ENCODE measurements around the gene VSIG8.

Gene VSIG8

DNA sequence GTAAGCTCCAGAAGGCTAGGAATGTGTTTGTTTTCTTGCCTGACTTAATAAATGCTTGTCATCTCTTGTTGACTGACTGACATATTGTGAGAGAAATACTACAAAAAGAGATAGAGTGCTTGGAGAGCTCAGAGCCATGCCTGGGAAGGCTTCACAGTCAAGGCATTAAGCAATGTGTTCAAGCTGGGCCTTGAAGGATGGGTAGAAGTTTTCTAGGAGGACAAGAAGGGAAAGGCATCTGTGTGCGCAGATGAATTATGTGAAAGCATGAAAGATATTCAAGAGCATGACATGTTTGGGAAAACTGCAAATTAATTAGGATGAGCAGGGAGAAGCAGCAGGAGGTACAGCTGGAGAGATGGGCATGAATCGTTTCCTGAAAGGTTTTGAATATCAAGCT is 30.1 kb downstream of the VSIG8 start:
- no peak overlapping the region for H3K4me3 ChIP-seq (ENCODE audit: low read depth, low read length)
- no peak for DNase-seq (ENCODE audit: low read depth)
- TF ChIP-seq, protein P1, sequence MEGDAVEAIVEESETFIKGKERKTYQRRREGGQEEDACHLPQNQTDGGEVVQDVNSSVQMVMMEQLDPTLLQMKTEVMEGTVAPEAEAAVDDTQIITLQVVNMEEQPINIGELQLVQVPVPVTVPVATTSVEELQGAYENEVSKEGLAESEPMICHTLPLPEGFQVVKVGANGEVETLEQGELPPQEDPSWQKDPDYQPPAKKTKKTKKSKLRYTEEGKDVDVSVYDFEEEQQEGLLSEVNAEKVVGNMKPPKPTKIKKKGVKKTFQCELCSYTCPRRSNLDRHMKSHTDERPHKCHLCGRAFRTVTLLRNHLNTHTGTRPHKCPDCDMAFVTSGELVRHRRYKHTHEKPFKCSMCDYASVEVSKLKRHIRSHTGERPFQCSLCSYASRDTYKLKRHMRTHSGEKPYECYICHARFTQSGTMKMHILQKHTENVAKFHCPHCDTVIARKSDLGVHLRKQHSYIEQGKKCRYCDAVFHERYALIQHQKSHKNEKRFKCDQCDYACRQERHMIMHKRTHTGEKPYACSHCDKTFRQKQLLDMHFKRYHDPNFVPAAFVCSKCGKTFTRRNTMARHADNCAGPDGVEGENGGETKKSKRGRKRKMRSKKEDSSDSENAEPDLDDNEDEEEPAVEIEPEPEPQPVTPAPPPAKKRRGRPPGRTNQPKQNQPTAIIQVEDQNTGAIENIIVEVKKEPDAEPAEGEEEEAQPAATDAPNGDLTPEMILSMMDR (IDR thresholded peaks at IDR 0.05; ENCODE audit: control insufficient read depth, extremely low read depth, insufficient read depth), result no peak

DNA sequence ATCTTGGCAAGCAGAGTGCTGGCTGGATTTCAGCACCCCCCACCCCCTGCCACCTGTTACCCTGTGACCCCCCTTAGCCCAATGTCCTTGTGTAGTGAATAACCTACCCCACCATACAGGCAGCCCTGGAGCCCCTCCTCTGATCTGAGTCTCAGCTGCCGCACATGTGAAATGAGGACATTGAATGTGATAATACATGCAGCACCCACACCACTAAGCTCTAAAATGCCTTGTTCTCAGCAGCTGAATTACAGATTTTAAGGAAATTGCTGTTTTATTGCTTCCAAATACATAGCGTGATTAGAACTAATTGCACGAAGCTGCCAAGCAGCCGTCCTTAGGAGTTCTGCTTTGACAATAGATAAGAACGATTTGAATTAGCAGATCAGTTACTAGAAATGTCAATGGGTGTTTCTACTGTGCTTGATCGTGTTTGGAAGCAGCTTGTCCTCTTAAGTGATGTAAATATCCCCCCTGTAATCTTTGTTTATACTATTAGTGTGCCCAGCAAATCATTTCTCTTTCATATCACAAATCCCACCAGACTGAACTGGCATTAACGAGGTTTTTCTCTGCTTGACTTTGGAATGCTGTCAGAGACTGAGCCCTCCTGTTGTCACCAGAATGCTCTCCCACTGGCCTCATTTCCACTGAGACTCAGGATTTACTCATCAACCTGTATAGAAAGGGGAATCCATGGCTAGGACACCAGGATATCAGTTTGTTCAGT is 30.9 kb downstream of the VSIG8 start:
- no peak overlapping the region for H3K4me3 ChIP-seq (ENCODE audit: low read depth, low read length)
- DNase-seq (ENCODE audit: low read depth), result no peak
- TF ChIP-seq, protein P1 (IDR thresholded peaks at IDR 0.05; ENCODE audit: control insufficient read depth, extremely low read depth, insufficient read depth), result no peak

DNA sequence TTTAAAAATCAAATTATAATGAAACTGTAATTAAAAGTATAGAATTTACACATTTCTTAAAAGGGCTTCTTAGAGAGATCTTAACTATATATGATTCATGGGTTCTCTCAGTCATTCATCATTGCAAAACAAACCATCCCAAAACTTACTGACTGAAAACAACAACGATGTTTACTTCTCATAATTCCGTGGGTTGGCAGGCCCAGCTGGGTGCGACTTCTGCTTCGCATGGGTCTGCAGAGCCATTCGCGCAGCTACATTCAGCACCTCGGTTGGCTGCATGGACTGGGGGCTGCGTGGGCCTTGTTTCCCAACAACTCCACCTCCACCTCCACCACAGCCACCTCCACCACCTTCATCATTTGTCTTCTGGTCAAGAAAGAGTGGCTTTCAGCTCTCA is 31.7 kb downstream of the VSIG8 start:
- TF ChIP-seq, protein P1 (IDR thresholded peaks at IDR 0.05; ENCODE audit: control insufficient read depth, extremely low read depth, insufficient read depth), result no peak
- DNase-seq (ENCODE audit: low read depth), result no peak
- H3K4me3 ChIP-seq (ENCODE audit: low read depth, low read length), result no peak overlapping the region

DNA sequence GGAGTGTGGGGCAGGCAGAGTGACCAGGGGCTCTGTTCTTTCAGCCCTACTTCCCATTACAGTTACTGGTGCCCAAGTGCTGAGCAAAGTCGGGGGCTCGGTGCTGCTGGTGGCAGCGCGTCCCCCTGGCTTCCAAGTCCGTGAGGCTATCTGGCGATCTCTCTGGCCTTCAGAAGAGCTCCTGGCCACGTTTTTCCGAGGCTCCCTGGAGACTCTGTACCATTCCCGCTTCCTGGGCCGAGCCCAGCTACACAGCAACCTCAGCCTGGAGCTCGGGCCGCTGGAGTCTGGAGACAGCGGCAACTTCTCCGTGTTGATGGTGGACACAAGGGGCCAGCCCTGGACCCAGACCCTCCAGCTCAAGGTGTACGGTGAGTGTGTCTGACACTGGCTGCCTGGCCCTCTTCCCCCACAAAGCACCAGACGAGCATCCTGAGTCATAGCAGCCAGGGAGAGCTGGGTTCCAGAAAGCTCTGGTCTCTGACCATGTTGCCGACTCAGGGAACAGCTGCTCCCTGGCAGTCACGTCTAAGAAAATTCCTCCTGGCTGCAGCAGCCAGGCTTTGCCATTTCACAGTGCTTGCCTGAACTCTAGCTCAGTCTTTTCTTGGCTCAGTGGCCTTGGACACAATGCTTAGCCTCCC is 32.5 kb downstream of the VSIG8 start:
- no peak for DNase-seq (ENCODE audit: low read depth)
- H3K4me3 ChIP-seq (ENCODE audit: low read depth, low read length), result no peak overlapping the region
- TF ChIP-seq, protein P1 (IDR thresholded peaks at IDR 0.05; ENCODE audit: control insufficient read depth, extremely low read depth, insufficient read depth), result no peak

DNA sequence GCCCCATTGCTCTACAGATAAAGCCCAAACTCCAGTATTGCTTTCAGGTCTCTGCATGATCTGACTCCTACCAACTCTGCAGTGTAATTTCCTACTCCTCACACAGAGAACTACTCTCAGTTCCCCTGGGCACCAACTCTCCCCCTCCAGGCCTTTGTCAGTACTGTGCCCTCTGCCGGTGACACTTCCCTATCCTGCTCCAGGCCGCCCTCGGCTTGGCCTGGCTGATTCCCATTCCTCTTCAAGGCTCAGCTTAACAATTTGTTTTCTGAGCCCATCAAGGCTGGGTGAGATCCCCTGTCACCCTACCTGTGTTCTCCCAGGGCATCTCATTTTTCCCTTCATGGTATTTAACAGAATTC is 33.2 kb downstream of the VSIG8 start:
- TF ChIP-seq, protein P1 (IDR thresholded peaks at IDR 0.05; ENCODE audit: control insufficient read depth, extremely low read depth, insufficient read depth), result peak; percentile 39
- DNase-seq (ENCODE audit: low read depth), result no peak
- H3K4me3 ChIP-seq (ENCODE audit: low read depth, low read length), result no peak overlapping the region

DNA sequence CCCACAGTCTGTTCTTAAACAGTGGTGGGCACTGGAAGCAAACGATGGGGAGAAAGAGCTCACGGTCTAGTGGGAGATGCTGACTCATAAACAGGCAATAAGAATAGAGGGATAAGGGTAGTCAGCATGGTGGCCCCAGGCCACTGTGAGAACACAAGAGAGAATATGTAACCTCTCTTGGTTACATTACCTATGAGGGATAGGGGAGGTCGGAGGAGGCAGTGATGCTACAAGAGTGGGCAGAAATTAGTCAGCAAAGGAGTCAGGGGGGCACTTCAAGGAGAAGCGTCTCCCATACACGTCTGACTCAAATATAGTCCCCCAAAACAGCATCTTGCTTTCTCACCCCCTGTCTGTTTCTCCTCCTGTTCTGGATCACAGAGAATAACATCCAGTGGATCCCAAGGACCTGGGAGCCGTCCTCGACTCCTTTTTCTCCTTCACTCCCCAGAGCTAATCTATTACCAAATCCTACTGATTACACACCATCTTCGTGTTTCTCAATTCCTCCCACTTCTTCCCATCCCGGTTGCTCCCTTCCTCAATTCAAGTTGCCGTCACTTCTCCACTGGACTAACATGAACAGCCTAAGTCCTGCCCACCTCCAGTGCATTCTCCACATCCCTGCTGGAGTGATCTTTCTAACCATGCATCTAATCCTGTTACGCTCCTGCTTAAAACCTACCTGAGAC is 33.7 kb downstream of the VSIG8 start:
- no peak overlapping the region for H3K4me3 ChIP-seq (ENCODE audit: low read depth, low read length)
- DNase-seq (ENCODE audit: low read depth), result no peak
- TF ChIP-seq, protein P1 (IDR thresholded peaks at IDR 0.05; ENCODE audit: control insufficient read depth, extremely low read depth, insufficient read depth), result no peak

Measured in LNCaP clone FGC (cell line).